ENCODE data around the gene LMCD1. TPM values are rescaled to one million over a fixed set of nuclear protein-coding genes. Genes with fewer than 3 reads are reported as not detected.

Gene LMCD1
- total RNA-seq, 1 experiment from 2014 or later = 3.9 TPM

DNA sequence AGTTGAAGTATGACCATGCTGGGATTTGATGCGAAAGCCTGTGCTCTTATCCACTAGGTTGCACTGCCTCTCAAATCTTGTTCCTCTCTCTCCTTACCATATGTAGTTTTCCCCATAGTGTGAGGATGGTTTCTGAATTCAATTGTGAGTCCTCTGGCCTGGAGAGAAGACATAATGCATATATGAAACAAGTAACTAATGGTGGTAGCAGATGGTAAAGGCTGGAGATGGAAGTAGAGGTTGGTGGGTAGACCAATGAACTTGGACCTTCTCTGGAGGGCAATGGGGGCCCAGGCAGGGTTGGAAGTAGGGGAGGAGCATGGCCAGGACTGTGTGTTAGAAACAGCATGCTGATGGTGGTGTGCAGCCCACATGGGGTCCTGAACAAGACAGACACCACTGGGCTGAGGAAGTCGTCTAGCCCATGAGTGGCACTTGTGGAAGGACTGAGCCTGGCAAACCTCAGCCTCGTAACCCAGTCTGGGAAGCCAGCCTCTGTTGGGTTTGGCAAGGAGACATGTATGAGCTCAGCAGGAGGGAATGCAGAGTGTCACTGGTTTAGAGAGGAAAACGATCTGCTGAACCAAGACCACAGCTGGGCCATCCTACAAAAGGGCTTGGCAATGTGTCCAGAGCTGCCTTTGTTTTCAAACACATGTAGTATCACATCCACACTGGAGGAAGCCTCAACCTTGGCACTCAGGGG lies 18.5 kb upstream of the LMCD1 start:
- peak; percentile 94 for DNase-seq (ENCODE audit: low spot score)

DNA sequence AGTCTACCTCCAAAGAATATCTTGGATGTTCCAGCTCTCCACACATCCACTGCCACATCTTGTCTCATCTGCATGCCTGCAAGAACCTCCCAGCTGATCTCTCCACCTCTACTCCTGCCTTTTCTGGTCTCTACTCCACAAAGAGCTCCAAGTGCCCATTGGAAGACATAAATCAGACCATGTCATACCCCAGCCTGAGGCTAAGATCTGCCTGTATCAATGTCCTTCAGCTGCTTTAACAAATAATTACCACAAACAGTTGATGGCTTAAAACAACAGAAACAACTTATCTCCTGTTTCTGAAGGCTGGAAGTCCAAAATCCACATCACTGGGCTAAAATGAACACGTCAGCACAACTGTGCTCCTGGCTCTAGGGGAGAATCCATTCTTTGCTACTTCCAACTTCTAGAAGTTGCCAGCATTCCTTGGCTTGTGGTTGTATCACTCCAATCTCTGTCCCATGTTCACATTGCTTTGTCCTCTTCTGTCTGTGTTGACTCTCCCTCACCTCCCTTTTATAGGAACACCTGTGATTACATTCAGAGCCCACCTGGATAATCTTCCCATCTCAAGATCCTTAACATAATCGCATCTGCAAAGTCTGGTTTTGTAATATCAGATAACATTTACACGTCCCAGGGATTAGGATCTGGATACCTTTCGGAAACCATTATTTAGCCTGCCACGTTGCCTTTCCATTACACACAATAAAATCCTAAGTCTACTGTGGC lies 17.0 kb upstream of the LMCD1 start:
- no peak for DNase-seq (ENCODE audit: low spot score)

DNA sequence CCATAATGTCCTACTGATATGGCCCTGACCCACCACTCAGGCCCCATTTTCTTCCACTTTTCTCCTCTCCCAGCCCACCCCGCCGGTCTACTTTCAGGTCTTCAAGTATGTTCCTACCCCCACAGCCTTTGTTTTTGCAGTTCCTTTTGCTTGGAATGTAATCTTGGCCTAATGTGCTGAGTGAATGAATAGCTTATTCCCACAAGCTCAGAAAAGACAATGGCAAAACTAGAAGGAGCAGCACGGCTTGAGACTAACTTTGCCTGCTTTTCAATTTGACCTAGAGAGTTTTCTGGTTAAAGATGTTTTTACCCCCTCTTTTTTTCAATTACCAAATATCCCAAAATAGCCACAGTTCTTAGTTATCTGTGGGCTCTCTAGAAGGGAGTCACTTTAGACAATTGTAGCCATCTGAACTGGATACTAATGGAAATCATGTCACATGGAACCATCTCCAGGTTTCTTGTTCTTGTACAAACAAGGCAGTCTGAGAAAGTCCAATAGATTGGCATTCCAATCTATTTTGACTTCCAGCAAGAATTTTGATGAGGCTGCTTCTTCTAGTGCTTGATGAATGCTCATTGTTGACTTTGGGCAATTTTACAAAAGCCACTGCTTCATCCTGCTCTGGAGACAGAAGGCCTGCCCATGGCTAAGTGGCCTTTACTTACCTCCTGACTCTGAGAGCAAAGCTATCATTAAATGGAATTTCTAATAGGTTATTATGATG lies 16.3 kb upstream of the LMCD1 start:
- no peak for DNase-seq (ENCODE audit: low spot score)

DNA sequence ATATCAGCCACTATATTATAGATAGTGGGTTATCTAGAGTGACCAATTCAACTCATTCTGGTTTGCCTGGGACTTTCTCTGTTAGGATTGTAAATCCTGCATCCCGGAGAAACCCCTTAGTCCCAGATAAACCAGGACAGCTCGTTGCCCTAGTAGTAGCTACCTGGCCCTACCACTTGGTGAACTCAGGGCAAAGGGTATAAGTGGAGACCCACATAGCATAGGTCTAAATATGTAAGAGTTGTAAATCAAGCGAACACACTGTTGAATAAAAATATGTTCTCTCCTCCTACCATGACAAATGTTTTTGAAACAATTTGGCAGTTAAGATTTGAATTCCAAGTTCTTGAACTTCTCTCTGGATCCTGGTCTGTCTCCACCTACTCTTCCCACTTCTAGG lies 15.7 kb upstream of the LMCD1 start:
- DNase-seq (ENCODE audit: low spot score) = no peak

DNA sequence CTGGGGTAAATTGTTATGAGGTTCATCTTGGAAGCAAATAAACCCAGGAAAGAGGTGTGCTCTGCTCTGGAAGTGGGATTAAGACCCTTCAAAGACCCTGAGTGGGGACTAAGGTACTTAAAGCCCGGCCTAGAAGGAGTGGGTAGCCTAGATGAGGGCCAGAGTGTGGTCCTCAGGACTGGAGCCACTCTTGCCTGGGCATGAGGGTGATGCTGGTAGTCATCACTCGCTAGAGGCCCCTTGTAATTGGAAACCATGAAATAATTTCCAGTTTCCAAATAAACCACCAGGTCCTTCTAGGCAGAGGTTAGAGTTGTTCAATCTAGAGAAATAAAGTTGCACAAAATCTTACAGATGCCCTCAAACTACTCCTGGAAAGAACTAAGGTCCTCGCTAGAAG lies 15.2 kb upstream of the LMCD1 start:
- no peak for DNase-seq (ENCODE audit: low spot score)

DNA sequence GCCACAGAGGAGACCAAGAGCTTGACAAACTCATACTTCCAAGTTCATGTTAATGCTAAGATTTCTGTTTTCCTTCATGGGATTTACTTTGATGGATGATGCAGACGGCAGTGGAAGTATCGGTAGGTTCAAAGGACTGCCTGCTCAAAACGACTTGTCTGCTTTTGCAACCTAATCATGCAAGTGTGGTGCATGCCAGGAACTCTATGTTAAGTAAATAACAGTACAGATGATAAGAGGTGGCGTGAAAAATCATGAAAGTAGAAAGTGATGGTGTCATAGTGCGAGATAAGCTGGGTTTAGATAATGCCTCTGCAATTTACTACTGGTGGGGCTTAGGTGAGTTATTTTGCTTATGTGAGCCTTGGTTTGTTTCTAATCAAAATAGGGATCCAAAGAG lies 14.7 kb upstream of the LMCD1 start:
- DNase-seq (ENCODE audit: low spot score) = no peak

DNA sequence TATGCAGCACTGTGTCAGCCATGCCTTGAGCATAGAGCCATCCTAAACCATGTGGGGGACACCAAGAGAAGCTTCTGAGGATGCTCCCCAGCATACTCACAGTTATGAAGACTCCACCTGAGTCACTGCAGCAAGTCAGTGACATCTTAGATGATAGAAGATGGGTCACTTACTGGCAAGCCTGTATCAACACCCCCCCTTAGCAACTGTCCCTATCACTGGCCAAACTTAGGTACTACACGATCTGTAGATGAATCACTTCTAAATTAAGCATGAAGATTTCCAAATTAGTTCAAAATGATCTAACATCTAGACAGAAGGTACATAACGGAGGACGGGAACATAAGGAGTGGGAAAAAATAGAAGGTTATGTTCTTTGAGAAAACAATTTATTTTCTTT lies 13.2 kb upstream of the LMCD1 start:
- no peak for DNase-seq (ENCODE audit: low spot score)

DNA sequence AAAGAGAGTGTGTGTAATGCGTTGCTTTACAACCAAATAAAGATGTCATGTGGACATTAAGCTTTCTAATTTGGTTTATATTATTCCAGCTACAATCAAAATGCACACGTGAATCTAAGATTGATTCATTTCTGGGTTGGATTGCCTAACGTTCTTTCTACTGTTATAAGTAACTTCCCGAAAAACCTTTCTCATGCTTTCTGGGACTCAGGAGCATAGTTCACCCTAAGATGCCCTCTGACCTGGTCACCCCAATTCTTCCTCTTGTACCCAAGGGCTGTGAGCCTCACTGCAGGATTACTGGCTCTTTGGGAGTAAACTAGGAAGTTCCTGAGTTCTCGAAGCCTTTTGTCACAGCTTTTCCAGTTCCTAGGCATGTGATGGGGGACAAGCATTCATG lies 12.7 kb upstream of the LMCD1 start:
- DNase-seq (ENCODE audit: low spot score) = no peak

DNA sequence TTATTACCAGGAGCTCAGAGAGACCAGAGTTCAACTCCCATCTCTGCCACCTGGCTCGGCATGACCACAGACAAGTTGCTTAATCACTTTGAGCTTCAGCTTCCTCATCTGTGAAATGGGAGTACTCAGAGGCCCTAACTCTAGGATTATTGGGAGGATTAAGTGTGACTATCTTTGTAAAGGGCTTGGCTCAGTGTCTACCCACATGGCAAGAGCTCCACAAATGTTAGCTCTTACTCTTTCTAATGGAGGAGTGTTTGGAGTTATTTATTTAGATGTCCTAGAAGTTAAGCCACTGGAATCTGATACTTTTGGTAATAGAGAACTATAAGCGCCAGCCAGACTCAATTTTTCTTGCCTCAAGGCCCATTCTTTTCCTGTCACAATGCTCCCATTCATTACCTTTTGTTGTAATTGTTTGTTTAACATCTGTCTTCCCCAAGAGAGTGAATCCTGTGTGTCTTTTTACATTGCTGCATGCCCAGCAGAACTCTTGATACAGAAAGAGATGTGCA lies 12.3 kb upstream of the LMCD1 start:
- DNase-seq (ENCODE audit: low spot score) = no peak

DNA sequence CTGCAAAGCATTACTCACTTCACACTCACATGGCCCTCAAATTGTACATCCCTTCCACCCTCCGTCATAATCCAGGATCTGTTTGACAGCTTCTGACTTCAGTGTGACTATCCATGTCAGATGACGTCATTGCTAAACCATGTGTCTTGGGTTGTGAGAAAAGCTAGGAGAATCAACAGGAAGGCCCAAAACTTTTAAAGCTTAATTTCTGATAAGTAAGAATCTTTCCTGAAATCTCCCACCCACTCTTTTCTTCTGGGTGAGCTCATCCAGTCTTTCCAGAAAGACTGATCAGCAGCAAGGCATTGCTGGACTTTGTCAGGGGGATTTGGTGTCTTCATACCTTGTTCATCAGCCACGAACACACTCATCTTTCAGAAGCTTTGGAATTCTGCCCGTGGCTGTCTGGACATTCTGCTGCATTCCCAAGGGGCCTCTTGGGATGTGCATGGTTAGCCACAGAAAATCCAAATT lies 11.5 kb upstream of the LMCD1 start:
- peak; percentile 83 for DNase-seq (ENCODE audit: low spot score)

DNA sequence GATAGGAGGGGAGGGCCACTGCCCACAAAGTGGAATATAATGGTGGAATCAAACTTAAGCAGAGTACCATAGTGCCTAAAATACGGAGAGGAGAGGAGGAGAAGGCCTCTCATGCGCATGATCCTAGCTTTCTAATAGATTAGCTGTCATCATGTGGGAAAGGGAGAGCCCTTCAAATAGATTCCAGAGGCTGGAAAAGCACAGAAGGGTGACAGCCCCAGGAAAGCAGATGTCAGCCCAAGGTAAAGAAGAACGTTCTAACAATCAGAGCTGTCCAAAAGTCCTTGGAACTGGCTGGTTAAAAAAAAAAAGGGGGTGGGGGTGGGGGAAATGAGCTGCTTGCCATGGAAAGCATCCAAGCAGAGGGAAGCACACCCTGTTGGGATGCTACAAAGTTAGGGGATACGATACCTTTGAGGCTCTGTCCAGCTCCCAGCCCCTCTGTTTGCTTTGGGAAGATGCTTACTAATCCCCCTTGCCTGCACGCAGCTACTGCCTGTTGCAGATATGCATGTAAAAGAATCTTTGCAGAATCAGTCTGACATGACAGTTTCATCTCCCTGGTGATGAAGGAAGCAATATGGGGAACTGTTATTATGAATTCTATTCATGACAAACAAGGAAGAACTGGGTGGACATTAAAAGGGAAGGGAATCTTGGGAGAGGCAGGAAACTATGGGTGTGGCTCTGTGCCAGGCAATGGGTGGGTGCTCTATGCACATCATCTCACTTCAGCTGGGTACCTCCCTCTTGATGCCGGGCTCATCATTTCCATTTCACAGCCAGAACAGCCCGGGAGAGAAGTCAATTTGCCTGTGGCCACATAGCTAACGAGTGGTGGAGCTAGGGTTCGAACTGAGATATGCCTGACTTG lies 10.1 kb upstream of the LMCD1 start:
- DNase-seq (ENCODE audit: low spot score) = no peak

DNA sequence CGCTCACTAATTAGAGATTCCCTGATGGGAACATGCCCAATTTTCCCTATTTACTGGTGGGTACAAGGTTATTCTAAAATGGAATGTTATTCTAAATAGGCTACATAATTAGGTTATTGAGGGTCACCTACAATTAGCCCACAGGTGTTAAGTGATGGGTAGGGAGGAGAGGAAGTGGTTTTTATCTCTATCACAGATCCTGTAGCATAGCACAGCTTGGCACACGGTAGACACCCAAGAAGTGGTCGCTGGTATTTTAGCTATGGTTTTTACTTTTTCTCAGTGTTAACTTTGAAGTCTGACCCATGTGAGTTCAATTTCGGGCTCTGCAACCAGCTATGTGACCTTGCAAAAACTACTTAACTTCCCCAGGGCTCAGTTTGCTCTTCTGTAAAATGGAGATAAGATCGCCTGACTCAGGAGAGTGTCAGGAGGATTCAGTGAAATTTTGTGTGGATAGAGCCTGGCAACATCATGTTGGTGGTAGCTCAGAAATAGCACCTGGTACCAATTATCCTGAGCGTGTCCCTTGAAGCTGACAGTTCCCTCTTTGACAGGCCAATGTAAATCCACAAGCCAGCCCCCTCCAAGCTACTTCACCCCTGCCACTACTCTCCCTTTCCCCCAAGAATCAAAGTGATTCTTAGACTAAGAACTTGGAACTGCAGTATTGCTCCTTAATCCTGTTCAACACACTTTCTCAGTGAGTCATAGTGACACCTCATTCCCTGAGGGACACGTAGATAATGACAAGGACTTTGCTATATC lies 8.7 kb upstream of the LMCD1 start:
- peak; percentile 75 for DNase-seq (ENCODE audit: low spot score)

DNA sequence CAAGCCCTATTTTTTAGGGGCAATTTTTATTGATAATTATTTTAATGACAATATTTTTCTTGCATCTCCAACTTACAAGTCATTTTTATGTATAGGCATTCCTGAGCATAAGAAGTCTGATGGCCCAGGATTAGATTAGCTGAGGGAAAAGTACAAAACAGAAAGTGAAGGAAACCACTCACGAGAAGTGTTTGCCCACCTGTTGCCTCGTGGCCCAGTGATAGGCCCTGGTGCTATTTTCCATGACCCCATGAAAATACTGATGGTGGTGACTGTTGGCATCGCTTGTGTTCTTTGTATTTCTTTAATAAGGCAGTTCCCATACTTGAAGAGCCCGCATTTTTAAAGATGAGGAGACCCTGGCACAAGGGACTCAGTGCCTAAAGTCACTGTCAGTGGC lies 7.9 kb upstream of the LMCD1 start:
- DNase-seq (ENCODE audit: low spot score) = no peak

DNA sequence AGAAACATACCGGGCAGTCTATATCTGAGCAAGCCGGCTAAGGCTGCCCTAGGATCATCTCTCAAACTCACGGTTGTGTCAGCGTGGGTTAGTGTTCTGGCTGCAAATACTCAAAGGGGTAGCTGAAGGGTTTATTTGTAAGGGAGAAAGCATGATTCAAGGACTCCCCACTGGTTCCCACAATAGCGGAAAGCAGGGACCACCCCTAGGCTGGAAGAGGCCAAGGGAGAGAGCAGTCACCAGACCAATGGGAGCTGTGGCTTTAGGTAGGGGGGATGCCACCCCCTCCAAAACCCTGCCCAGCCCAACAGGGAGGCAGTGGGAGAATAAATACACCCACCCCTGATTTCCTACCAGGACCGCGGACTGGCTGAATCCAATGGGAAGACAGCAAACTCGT lies 7.3 kb upstream of the LMCD1 start:
- DNase-seq (ENCODE audit: low spot score) = no peak

DNA sequence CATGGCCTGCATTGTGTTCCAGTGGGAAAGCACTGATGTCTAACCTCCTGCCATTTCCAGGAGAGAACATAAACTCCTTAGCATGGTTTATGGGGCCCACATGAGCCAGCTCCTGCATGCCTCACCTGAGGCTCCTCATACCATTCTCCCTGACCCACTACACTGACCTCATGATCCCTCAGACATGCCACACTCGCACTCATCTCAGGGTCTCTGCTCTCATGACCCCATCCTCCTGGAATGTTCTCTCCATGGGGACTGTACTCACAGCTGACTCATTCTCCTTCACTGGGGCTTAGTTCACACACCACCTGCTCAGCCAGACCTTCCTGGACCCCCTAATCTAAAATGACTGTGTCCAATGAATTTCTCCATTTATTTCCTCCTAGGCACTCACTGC lies 4.0 kb upstream of the LMCD1 start:
- DNase-seq (ENCODE audit: low spot score) = no peak

DNA sequence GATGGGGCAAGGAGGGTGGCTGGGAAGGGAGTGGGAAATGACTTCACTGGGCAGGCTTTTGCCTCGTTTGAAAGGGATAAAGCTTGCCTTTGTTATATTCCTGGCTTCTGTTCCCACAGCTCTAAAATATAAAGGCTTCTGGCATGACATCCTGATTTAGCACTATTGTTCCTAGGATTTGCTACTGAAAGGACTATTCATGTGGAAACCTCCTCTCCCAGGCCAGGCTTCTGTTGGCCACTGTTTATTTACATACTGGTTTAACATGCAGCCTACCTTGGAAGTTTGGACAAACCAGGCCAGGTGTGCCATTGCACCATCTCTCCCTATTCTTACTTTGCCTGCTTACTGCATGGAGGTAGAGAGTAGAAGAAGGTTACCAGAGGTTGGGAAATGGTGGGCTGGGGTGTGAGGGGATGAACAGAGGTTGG lies 2.4 kb upstream of the LMCD1 start:
- no peak for DNase-seq (ENCODE audit: low spot score)

DNA sequence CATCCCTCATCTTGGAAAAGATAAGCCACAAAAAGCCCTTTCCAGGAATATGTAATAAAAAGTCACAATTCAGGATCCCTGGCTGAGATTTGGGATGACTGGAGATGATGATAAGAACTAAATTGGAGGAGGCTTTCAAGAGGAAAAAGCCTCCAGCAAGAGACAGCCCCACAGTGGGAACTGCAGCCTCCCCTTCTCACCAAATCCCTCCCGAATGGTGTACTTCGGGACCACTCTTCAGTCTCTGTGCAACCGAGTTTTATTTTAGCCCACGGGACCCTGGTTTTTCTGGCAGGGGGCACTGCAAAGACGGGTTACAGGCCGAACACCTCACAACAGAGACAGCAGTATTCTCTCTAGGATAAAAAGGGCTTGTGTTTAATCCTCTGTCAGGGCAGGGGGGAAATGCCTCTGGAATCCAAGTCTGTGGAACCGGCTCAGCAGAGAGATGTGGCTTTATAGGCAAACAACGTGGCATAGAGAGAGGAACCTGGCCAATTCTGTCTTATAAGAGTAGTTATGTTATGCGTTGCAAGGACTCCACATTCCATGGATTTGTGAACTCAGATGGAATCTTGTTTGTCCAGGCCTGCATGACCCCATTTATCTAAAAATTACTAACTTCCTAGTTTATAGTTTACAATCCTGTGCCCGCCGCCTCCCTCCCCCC lies 1.2 kb upstream of the LMCD1 start:
- no peak for DNase-seq (ENCODE audit: low spot score)

DNA sequence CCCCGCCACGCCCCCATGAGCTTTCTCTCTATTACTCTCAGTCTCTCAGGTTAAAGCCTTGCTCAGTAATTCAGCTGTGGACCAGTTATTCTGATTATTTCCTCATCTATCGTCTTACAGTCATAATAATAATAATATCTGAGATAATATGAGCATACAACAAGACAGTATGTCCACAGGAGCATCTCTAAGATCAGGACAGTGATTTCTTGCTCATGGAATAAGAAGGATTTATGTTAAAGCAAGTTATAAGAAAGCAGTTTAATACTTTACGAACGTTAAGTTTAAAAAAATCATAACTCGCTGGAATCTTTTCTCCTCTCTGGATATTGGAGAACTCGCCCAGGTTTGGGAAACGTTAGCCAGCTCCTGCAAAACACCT lies 643 bp upstream of the LMCD1 start:
- no peak for DNase-seq (ENCODE audit: low spot score)

DNA sequence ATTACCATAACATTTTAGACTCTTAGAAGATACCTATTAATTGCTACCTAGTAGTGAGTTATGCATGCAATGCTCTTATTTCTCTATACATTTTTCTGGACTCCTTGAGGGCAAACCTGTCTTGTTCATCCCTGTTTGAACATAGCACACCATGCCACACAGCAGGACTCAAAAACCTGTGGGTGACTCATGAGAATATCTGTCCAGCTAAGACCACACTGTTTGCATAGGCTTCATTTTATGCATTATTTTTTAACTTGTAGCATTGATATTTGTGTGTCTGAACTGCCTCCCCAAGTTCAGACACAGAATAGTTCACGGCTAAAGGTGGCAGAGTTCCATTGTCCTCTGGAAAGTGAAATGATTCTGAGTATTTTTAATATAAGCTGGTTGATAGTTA lies 1.8 kb downstream of the LMCD1 start:
- no peak for DNase-seq (ENCODE audit: low spot score)

DNA sequence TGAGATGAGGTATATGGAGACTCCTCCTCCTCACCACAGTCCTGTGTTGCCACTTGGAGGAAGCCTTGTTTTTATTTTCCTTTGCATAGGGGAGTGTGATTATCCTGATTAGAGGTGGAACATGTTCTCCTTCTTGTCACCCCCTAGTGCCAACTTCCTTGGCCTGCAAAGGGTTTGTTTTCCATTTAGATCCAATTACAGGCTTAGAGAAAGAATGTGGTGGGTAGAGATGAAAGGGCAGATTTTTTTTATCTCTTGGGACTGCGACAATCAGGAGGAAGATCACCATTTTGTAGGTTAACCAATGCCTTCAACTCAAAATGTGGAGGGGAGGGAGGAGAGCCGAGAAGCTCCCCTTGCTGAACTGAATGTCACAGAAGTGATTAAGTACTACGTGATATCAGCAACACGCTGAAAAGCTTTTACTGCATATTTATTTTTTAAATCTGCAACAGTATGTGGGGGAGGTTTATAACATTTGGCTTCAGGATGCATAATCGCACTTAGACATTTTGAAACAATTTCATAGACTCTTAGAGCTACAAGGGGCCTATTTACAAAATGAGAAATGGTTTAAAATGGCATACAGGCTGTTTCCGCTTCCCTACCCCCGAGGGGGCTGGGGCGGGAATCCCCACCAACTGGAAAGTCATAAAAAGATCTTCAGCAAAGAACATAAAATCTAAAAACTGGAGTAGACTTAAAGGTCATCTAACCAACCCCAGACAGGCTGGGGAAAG lies 2.4 kb downstream of the LMCD1 start:
- DNase-seq (ENCODE audit: low spot score) = no peak

Data from A172 (cell line).